ENCODE results near the gene CCDC134.

CCDC134 gene

GRCh38 chr22:41842996-41843970, 42.8 kb downstream of the CCDC134 start:
- DNase-seq = no peak
- no peak overlapping the region for H3K4me3 ChIP-seq (ENCODE audit: control insufficient read depth in 1 of 7, extremely low read depth in 1 of 7, insufficient read depth in 4 of 7, low read depth in 2 of 7, low read length in 6 of 7)
- H3K4me1 ChIP-seq (ENCODE audit: control extremely low read depth in 1 of 4, control insufficient read depth in 4 of 4, insufficient read depth in 4 of 4, low read length in 3 of 4) = peaks cover 8 to 47% (median 20%) of the 10 kb centered on the region in 4 experiments
- no peaks in the 10 kb centered on the region for H3K9me3 ChIP-seq (ENCODE audit: control extremely low read depth in 1 of 5, control insufficient read depth in 4 of 5, insufficient read depth in 2 of 5, low read depth in 1 of 5, low read length in 4 of 5)
- 95% methylated on average over 7 of the region's 8 CpGs for WGBS (ENCODE audit: insufficient coverage)
- no peak overlapping the region for H3K27ac ChIP-seq (ENCODE audit: insufficient read depth in 1 of 2, low read depth in 1 of 2, low read length in 2 of 2, poor library complexity in 1 of 2, severe bottlenecking in 2 of 2)
- ChIA-PET CTCF (interaction anchor here (1.1 to 2.6 kb wide), 4 partner anchors 14 to 114 kb away, joined by 3 to 11 read pairs (median 4); no protein-coding TSS in a partner anchor), POLR2A (interaction anchor here (3.8 kb wide), 1 partner anchor 11 kb away, joined by 19 read pairs; the partner anchor contains the start of gene SREBF2)
- H3K27me3 ChIP-seq (replicated peaks in 2 of 5; ENCODE audit: control insufficient read depth in 4 of 5, insufficient read depth in 5 of 5, low read length in 4 of 5) = no peaks in the 10 kb centered on the region
- H3K36me3 ChIP-seq (ENCODE audit: control insufficient read depth in 4 of 4, insufficient read depth in 4 of 4, low read length in 3 of 4) = peaks cover 8 to 59% (median 18%) of the 10 kb centered on the region in 4 experiments

DNA sequence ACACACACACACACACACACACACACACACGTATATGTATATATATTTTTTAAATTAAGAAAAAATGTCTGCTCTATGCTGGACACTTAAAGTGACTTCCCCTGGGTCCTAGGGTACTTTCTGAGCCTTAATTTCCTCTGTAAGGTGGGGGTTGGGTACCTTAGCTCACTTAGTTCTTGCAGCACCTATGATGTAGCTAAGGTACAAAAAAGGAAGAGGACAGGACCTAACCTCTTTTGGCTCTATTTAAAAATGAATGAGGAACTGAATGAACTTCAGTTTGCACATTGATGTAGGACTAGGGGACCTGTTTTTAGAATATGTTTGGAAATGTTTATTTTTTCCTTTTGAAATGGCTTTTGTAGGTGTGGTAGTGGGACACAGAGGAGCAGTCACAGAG, 43.6 kb downstream of the CCDC134 start:
- Histone ChIP-seq H3K4me3 (ENCODE audit: control insufficient read depth in 1 of 7, extremely low read depth in 1 of 7, insufficient read depth in 4 of 7, low read depth in 2 of 7, low read length in 6 of 7) (no peak overlapping the region), H3K9me3 (ENCODE audit: control extremely low read depth in 1 of 5, control insufficient read depth in 4 of 5, insufficient read depth in 2 of 5, low read depth in 1 of 5, low read length in 4 of 5) (no peaks in the 10 kb centered on the region), H3K27me3 (replicated peaks in 2 of 5; ENCODE audit: control insufficient read depth in 4 of 5, insufficient read depth in 5 of 5, low read length in 4 of 5) (no peaks in the 10 kb centered on the region), H3K4me1 (ENCODE audit: control extremely low read depth in 1 of 4, control insufficient read depth in 4 of 4, insufficient read depth in 4 of 4, low read length in 3 of 4) (peaks cover 8 to 52% (median 25%) of the 10 kb centered on the region in 4 experiments), H3K27ac (ENCODE audit: insufficient read depth in 1 of 2, low read depth in 1 of 2, low read length in 2 of 2, poor library complexity in 1 of 2, severe bottlenecking in 2 of 2) (no peak overlapping the region), H3K36me3 (ENCODE audit: control insufficient read depth in 4 of 4, insufficient read depth in 4 of 4, low read length in 3 of 4) (peaks cover 8 to 58% (median 13%) of the 10 kb centered on the region in 4 experiments)
- POLR2A ChIA-PET = interaction anchor here (0.7 to 3.8 kb wide), 2 partner anchors 9 to 11 kb away, joined by 4 to 19 read pairs; partner anchors contain the start of gene SREBF2
- CTCF ChIA-PET = interaction anchor here (1.3 to 4.5 kb wide), 3 partner anchors 13 to 113 kb away, joined by 3 to 19 read pairs (median 11); no protein-coding TSS in a partner anchor
- peak in 2 of 3 donors; percentile 21 to 25 for DNase-seq
- no CpG with 5 or more reads among the region's 1 CpG for WGBS (ENCODE audit: insufficient coverage)

DNA sequence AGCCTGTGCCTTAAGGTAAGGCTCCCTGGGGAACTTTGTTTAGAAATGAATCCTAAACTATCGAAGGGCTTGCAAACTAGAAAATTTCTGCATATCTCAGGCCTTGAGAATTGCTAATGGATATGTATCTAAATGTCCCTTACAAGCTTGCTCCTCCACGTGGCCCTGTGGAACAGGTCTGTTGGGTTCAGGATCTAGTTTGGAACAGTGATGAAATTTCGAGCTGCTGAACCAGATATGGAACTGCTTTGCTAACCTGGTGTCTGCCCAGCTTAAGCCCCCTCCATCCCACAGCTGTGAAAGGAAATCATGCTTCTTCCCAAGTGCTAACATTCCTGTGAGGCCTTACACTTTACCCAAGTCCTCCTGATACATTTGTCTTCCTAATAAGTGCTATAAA, 44.0 kb downstream of the CCDC134 start:
- no peak overlapping the region for H3K27ac ChIP-seq (ENCODE audit: insufficient read depth in 1 of 2, low read depth in 1 of 2, low read length in 2 of 2, poor library complexity in 1 of 2, severe bottlenecking in 2 of 2)

DNA sequence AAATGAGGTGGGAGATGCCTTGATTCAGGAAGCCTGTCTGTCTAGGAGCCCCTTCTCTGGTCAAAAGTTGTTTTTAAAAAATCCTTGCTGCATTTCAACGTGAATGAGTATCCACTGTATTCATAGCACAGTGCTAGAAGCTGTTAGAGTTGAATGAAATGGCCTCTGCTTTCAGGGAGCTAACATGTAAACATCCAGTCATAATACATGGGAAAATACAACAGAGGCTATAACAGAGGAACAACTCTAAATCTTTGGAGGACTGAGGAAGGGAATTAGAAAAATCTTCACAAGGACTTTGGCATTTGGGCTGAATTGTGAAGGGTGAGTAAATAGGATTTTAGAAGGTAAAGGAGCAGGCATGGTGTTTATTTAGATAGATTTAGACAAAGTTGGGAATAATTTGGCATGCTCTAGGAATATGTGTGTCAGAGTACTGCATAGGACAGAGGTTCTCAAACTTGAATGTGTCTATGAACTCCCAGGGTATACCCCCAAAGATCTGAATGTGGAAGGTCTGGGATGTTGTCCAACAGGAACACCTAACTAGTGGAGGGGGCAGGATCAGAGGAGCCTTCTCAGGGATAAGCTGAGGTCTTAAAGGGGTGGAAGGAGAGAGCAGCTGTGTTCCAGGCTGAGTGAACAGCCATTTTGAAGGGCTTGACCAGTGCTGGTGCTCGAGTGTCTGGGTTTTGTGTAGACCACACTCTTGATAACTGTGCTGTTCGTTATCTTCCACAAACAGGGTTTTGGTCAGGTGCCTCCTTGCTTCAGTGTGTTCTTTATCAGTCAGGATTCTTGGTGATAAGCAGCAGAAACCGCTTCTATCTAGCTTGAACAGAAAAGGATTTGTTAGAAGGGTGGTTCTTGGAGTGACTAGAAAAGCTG, 45.1 kb downstream of the CCDC134 start:
- H3K4me1 ChIP-seq (ENCODE audit: control extremely low read depth in 1 of 4, control insufficient read depth in 4 of 4, insufficient read depth in 4 of 4, low read length in 3 of 4) = peaks cover 8 to 52% (median 25%) of the 10 kb centered on the region in 4 experiments
- DNase-seq = peak; percentile 24 to 56 (median 35)
- peaks cover 4 to 51% (median 7%) of the 10 kb centered on the region in 4 experiments for H3K36me3 ChIP-seq (ENCODE audit: control insufficient read depth in 4 of 4, insufficient read depth in 4 of 4, low read length in 3 of 4)
- no peak overlapping the region for H3K4me3 ChIP-seq (ENCODE audit: control insufficient read depth in 1 of 7, extremely low read depth in 1 of 7, insufficient read depth in 4 of 7, low read depth in 2 of 7, low read length in 6 of 7)
- H3K27ac ChIP-seq (ENCODE audit: insufficient read depth in 1 of 2, low read depth in 1 of 2, low read length in 2 of 2, poor library complexity in 1 of 2, severe bottlenecking in 2 of 2) = no peak overlapping the region
- H3K27me3 ChIP-seq (replicated peaks in 2 of 5; ENCODE audit: control insufficient read depth in 4 of 5, insufficient read depth in 5 of 5, low read length in 4 of 5) = no peaks in the 10 kb centered on the region
- ChIA-PET POLR2A (interaction anchor here (3.8 kb wide), 1 partner anchor 13 kb away, joined by 19 read pairs; the partner anchor contains the start of gene SREBF2), CTCF (interaction anchor here (0.7 to 4.5 kb wide), 8 partner anchors 9 to 95 kb away, joined by 3 to 19 read pairs (median 4); partner anchors contain the start of gene SREBF2)
- 21% methylated on average over 3 of the region's 4 CpGs for WGBS (ENCODE audit: insufficient coverage)
- H3K9me3 ChIP-seq (ENCODE audit: control extremely low read depth in 1 of 5, control insufficient read depth in 4 of 5, insufficient read depth in 2 of 5, low read depth in 1 of 5, low read length in 4 of 5) = no peaks in the 10 kb centered on the region

More for the DNA sequence above, 44.0 kb downstream of the CCDC134 start:
- H3K9me3 ChIP-seq (ENCODE audit: control extremely low read depth in 1 of 5, control insufficient read depth in 4 of 5, insufficient read depth in 2 of 5, low read depth in 1 of 5, low read length in 4 of 5) = no peaks in the 10 kb centered on the region
- WGBS (ENCODE audit: insufficient coverage) = 90% methylated on average over 2 of the region's 3 CpGs
- H3K4me1 ChIP-seq (ENCODE audit: control extremely low read depth in 1 of 4, control insufficient read depth in 4 of 4, insufficient read depth in 4 of 4, low read length in 3 of 4) = peaks cover 8 to 52% (median 25%) of the 10 kb centered on the region in 4 experiments
- H3K4me3 ChIP-seq (ENCODE audit: control insufficient read depth in 1 of 7, extremely low read depth in 1 of 7, insufficient read depth in 4 of 7, low read depth in 2 of 7, low read length in 6 of 7) = no peak overlapping the region
- H3K27me3 ChIP-seq (replicated peaks in 2 of 5; ENCODE audit: control insufficient read depth in 4 of 5, insufficient read depth in 5 of 5, low read length in 4 of 5) = no peaks in the 10 kb centered on the region
- CTCF ChIA-PET = interaction anchor here (2.6 to 4.5 kb wide), 2 partner anchors 13 to 17 kb away, joined by 11 to 19 read pairs; no protein-coding TSS in a partner anchor
- DNase-seq = no peak
- H3K36me3 ChIP-seq (ENCODE audit: control insufficient read depth in 4 of 4, insufficient read depth in 4 of 4, low read length in 3 of 4) = peaks cover 8 to 56% (median 10%) of the 10 kb centered on the region in 4 experiments
- POLR2A ChIA-PET = interaction anchor here (0.6 to 3.8 kb wide), 3 partner anchors 8 to 12 kb away, joined by 3 to 19 read pairs (median 4); partner anchors contain the start of gene SREBF2

- CTCF ChIA-PET = interaction anchor here (0.7 to 4.5 kb wide), 8 partner anchors 10 to 95 kb away, joined by 3 to 19 read pairs (median 4); partner anchors contain the start of gene SREBF2
- no peak for DNase-seq
- H3K27me3 ChIP-seq (replicated peaks in 2 of 5; ENCODE audit: control insufficient read depth in 4 of 5, insufficient read depth in 5 of 5, low read length in 4 of 5) = no peaks in the 10 kb centered on the region
These were observed 45.9 kb downstream of the CCDC134 start for GRCh38 chr22:41846268-41846987.

More at GRCh38 chr22:41846268-41846987, 45.9 kb downstream of the CCDC134 start:
- no peaks in the 10 kb centered on the region for H3K9me3 ChIP-seq (ENCODE audit: control extremely low read depth in 1 of 5, control insufficient read depth in 4 of 5, insufficient read depth in 2 of 5, low read depth in 1 of 5, low read length in 4 of 5)
- peak overlapping the region in 1 of 2 experiments; percentile 3 for H3K27ac ChIP-seq (ENCODE audit: insufficient read depth in 1 of 2, low read depth in 1 of 2, low read length in 2 of 2, poor library complexity in 1 of 2, severe bottlenecking in 2 of 2)
- H3K4me1 ChIP-seq (ENCODE audit: control extremely low read depth in 1 of 4, control insufficient read depth in 4 of 4, insufficient read depth in 4 of 4, low read length in 3 of 4) = peaks cover 8 to 48% (median 25%) of the 10 kb centered on the region in 4 experiments
- peak overlapping the region in 1 of 7 experiments; percentile 6 for H3K4me3 ChIP-seq (ENCODE audit: control insufficient read depth in 1 of 7, extremely low read depth in 1 of 7, insufficient read depth in 4 of 7, low read depth in 2 of 7, low read length in 6 of 7)
- POLR2A ChIA-PET = interaction anchor here (3.8 kb wide), 1 partner anchor 14 kb away, joined by 19 read pairs; the partner anchor contains the start of gene SREBF2
- 57% methylated on average over 7 of the region's 10 CpGs for WGBS (ENCODE audit: insufficient coverage)
- peaks cover 0 to 43% (median 1%) of the 10 kb centered on the region in 4 experiments for H3K36me3 ChIP-seq (ENCODE audit: control insufficient read depth in 4 of 4, insufficient read depth in 4 of 4, low read length in 3 of 4)

Measured in common myeloid progenitor, CD34-positive (primary cell).